GM18870 (cell line): ENCODE results near the gene PDIA2.
"Not testable (repeated sequence)": the region's sequence is repeated elsewhere in the genome, so short reads cannot be mapped to it uniquely, and the experiment has no call there.

ENCODE experiments used
- ATAC-seq: cut with Tn5 transposase; IDR thresholded peaks from one replicate; pipeline ENCODE4 v1.9.1; 2021; ENCODE audit warnings: moderate library complexity; ENCODE audit not compliant: unreplicated experiment

The PDIA2 gene

GRCh38 chr16:263944-264343 lies 19.0 kb upstream of the PDIA2 start:
- no peak for ATAC-seq

- no peak for ATAC-seq
These were observed 18.5 kb upstream of the PDIA2 start for GRCh38 chr16:264440-264951.

DNA sequence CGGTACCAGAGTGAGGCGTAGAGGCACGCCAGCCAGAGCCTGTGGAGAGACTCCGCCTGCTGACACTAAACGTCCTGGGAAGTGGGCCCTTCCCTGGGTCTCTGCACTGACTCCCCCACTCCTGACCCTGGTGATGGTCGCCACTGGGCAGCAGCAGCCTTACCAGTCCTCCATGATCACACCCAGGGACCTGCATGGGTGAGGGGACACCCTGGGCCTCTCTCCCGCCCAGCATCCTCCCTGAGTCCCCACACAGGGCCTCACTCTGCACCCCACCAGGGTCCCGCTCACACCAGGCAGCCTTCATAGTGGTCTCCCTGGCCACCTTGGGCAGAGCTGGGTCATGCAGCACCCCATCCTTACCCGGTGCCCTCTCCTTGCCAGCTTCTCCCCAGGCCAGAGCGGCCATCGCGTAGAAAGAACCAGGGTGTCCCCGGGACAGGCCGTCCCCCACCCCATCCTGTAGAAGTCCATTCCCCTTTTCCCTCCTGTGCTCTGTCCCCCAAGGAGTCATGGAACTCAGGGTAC lies 17.9 kb upstream of the PDIA2 start:
- ATAC-seq = no peak

GRCh38 chr16:265711-266110 lies 17.3 kb upstream of the PDIA2 start:
- ATAC-seq = no peak

GRCh38 chr16:266258-267164 lies 16.5 kb upstream of the PDIA2 start:
- no peak for ATAC-seq

DNA sequence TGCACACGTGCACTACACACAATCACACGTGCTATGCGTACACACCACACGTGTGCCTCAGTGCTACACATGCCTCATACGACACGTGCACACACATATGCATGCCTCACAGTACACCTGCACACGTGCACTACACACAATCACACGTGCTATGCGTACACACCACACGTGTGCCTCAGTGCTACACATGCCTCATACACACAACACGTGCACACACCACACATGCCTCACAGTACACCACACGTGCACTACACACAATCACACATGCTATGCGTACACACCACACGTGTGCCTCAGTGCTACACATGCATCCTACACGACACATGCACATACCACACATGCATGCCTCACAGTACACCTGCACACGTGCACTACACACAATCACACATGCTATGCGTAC lies 15.4 kb upstream of the PDIA2 start:
- ATAC-seq = not testable (repeated sequence)

DNA sequence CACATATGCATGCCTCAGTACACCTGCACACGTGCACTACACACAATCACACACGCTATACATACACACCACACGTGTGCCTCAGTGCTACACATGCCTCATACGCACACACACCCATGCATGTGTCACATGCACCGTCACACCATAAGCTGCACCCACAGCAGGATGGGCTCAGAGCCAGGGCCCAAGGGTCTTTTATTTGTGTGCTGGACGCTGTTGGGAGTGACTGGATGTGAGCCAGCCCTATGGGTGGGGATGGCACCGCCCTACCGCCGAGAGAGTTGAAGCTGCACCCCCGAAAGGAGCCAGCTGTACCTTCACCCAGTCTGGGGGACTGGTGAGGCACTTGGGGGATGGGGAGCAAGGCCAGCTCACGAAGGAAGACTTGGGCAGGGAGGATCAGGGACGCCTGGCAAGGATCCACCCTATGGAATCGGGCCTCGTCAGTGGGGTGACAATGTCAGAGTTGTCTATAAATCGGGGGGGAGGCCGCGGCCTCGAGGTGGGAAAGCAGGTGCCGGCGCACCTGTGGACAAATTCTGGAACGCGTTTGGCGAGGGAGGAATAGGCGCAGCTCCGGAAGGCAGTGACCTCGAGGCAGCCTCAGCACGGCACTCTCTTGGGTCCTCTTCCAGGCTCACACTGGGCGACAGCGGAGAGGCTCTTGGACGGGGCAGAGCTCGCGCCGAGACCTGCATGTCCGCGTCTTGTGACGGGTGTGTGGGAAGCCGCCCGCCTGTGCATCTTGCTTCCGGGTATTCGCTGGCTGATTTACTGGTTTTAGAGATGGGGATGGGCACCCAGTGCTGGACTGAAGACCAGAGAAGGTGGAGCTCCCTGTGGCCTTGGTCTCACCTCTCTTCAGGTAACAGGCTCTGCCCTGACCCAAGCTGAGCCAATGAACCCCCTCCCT lies 14.6 kb upstream of the PDIA2 start:
- no peak for ATAC-seq

GRCh38 chr16:269061-269796 lies 13.7 kb upstream of the PDIA2 start:
- no peak for ATAC-seq

GRCh38 chr16:270381-271255 lies 12.3 kb upstream of the PDIA2 start:
- ATAC-seq = no peak

GRCh38 chr16:272633-273546 lies 10.1 kb upstream of the PDIA2 start:
- ATAC-seq = no peak

DNA sequence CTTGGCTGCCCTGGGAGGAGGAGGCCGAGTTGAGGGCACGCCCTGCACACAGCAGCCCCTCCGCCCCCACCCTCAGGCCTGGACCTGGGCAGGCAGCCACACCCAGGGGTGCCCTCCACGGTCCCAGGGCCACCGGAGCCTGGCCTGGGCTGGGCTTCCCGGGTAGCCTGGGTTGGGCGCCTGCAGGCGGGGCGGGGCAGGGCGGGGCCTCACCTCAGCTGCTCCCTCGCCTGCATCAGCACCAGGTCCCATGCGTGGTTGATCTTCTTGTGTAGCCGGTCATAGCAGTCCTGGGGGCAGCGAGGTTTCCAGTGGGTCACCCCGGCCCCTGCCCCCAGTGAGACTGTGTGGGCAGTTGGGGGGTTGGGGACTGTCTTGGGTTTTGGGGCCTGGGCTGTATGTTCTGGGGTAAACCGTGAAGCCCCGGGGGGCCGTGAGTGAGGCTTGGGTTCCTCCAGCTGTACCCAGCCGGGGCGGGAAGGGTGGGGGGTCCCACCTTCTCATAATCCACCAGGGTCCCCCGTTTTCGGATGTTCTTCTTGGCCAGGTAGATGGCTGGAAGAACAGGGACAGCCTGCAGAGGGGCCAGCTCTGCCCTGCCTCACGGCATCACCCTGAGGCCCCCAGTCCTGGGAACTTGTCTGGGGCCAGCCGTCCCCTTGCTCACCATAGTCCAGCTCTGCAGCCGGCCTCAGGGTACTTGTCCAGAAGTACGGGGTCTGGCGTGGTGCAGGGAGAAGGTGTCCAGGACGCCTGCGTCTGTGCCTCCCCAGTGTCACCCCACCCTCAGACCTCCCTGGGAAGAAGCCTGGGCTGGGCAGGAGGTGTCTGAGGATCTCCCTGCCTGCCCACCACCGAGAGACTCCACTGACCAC lies 9.2 kb upstream of the PDIA2 start:
- ATAC-seq = no peak

- ATAC-seq = no peak
These were observed 7.8 kb upstream of the PDIA2 start for GRCh38 chr16:275041-275641.

GRCh38 chr16:275786-276232 lies 7.2 kb upstream of the PDIA2 start, which contains the start of gene RGS11:
Gene RGS11, minus strand, starts transcription at chr16:275944. Its CDS starts 33 bp downstream, at chr16:275911.
- no peak for ATAC-seq

- no peak for ATAC-seq
These were observed 6.4 kb upstream of the PDIA2 start for GRCh38 chr16:276426-277077.

GRCh38 chr16:278863-279366 lies 4.0 kb upstream of the PDIA2 start:
- no peak for ATAC-seq

DNA sequence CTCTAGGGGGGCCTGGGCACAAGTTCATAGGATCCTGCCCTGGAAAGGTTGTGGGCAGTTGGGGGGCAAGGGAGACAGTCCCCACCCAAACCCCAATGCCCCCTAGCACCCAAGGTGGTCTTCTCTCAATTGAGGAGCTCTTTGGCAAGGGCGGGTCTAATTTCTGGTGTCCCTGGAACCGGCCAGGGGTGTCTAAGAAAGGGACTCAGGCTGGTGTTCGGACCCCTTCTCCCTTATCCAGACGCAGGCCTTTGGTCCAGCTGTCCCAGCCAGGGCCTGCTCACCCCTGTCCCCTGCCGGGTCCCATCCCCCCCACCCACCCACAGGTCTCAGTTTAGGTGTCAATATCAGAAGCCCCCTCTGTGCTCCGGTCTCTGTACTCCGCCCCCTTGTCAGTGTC lies 3.4 kb upstream of the PDIA2 start:
- no peak for ATAC-seq
